CD4-positive, CD25-positive, alpha-beta regulatory T cell (primary cell): Measurements from ENCODE around the gene CTBP1. TPM values are rescaled to one million over a fixed set of nuclear protein-coding genes. Genes with fewer than 3 reads are reported as not detected.
A peak's percentile ranks its signal among the peaks of the same experiment; 100 is the strongest.

ENCODE experiments used
- ATAC-seq, 2 donors: fragments of 150-1000 bp; cut with Tn5 transposase; one replicate each; pipeline ENCODE4 v1.10.0; 2021; ENCODE audit warnings: low read depth in 2 of 2, moderate number of reproducible peaks in 2 of 2, moderate library complexity in 1 of 2
- DNase-seq, 3 donors: peaks; one replicate each; pipeline versions ENCODE4 v3.0.0 to v3.0.0-alpha.2; 2012 to 2022; ENCODE audit warnings: mixed read lengths in 1 of 3
- H3K27ac ChIP-seq: one replicate; pipeline ENCODE4 v1.7.0; 2013; ENCODE audit warnings: mild to moderate bottlenecking, low read length; ENCODE audit not compliant: insufficient read depth, poor library complexity, severe bottlenecking
- H3K27me3 ChIP-seq: one replicate; pipeline ENCODE4 v1.7.0; 2013; ENCODE audit warnings: low read length; ENCODE audit not compliant: control insufficient read depth, insufficient read depth
- H3K36me3 ChIP-seq: one replicate; pipeline ENCODE4 v1.7.0; 2013; ENCODE audit warnings: mild to moderate bottlenecking, low read length, moderate library complexity; ENCODE audit not compliant: control insufficient read depth, insufficient read depth
- H3K4me1 ChIP-seq: 2 replicates; pipeline ENCODE4 v1.7.0; 2013; ENCODE audit warnings: mild to moderate bottlenecking, low read length; ENCODE audit not compliant: insufficient read depth, control insufficient read depth, poor library complexity, severe bottlenecking
- H3K4me3 ChIP-seq: one replicate; pipeline ENCODE4 v1.7.0; 2013; ENCODE audit warnings: low read depth, mild to moderate bottlenecking, low read length, moderate library complexity
- H3K9me3 ChIP-seq, 2 experiments: 1 replicate in 1 of 2; 2 replicates in 1 of 2; pipeline ENCODE4 v1.7.0; 2013; ENCODE audit warnings: low read length in 2 of 2, mild to moderate bottlenecking in 1 of 2, moderate library complexity in 1 of 2; ENCODE audit not compliant: control insufficient read depth in 2 of 2
- H3K27ac Mint-ChIP-seq, 3 donors: one replicate each; pipeline ENCODE4 v1.8.0; 2020 to 2022; ENCODE audit warnings: mild to moderate bottlenecking in 3 of 3, mixed read lengths in 3 of 3, moderate library complexity in 2 of 3
- H3K27me3 Mint-ChIP-seq: one replicate; pipeline ENCODE4 v1.8.0; 2022; ENCODE audit warnings: mild to moderate bottlenecking, mixed read lengths
- H3K36me3 Mint-ChIP-seq: one replicate; pipeline ENCODE4 v1.8.0; 2020; ENCODE audit warnings: mixed read lengths
- H3K4me1 Mint-ChIP-seq, 4 donors: one replicate each; pipeline ENCODE4 v1.8.0; 2020 to 2022; ENCODE audit warnings: mixed read lengths in 4 of 4, mild to moderate bottlenecking in 1 of 4
- H3K4me3 Mint-ChIP-seq, 4 donors: one replicate each; pipeline ENCODE4 v1.8.0; 2020 to 2022; ENCODE audit warnings: mild to moderate bottlenecking in 4 of 4, mixed read lengths in 4 of 4, moderate library complexity in 3 of 4
- H3K9me3 Mint-ChIP-seq, 7 donors: one replicate each; pipeline ENCODE4 v1.8.0; 2020 to 2022; ENCODE audit warnings: mixed read lengths in 7 of 7, mild to moderate bottlenecking in 3 of 7, moderate library complexity in 2 of 7
- polyA plus RNA-seq, 4 donors: library from polyadenylated mRNA; unstranded; fragments of 300-500 nt; fragmentation: Illumina TruSeq; gene quantifications; one replicate each; pipeline ENCODE4 v1.2.3, GENCODE V29; 2021
- total RNA-seq: library from RNA; stranded (reverse); gene quantifications from one replicate; pipeline ENCODE4 v1.2.3, GENCODE V29; 2022

CTBP1 gene
- total RNA-seq (198 TPM), polyA plus RNA-seq (10 to 100 TPM; 32.4 to 82.8 (median 52.0) TPM)

- DNase-seq (peak; percentile 76 to 91 (median 90)), ATAC-seq (peak; percentile 41 to 50)
- Histone ChIP-seq H3K27ac (peak within 1 kb of the TSS; percentile 94), H3K4me3 (peak within 1 kb of the TSS; percentile 53), H3K27me3 (no peaks in the 10 kb centered on the region), H3K4me1 (peaks cover 71% of the 10 kb centered on the region), H3K36me3 (no peaks in the 10 kb centered on the region), H3K9me3 (no peaks in the 10 kb centered on the region)
- peaks cover 5% of the 10 kb centered on the region for H3K36me3 Mint-ChIP-seq
- H3K27ac Mint-ChIP-seq = peak within 1 kb of the TSS; percentile 89 to 95 (median 93)
- peaks cover 0 to 74% (median 37%) of the 10 kb centered on the region in 4 donors for H3K4me1 Mint-ChIP-seq
- peaks cover 0 to 2% (median 0%) of the 10 kb centered on the region in 7 donors for H3K9me3 Mint-ChIP-seq
- peak within 1 kb of the TSS; percentile 89 to 94 (median 94) for H3K4me3 Mint-ChIP-seq
- peaks cover 4% of the 10 kb centered on the region for H3K27me3 Mint-ChIP-seq
Observed at GRCh38 chr4:1248245-1249147, at the start of gene CTBP1. TSS of gene CTBP1 (minus strand) at chr4:1249130. CDS start at chr4:1241331, 7,799 bp downstream.

GRCh38 chr4:1298461-1298860 is 49.5 kb upstream of the CTBP1 start:
- Mint-ChIP-seq H3K27me3 (no peaks in the 10 kb centered on the region), H3K4me3 (no peak overlapping the region), H3K36me3 (peaks cover 23% of the 10 kb centered on the region), H3K4me1 (peaks cover 15 to 63% (median 32%) of the 10 kb centered on the region in 4 donors), H3K9me3 (no peaks in the 10 kb centered on the region), H3K27ac (no peak overlapping the region)
- Histone ChIP-seq H3K27me3 (no peaks in the 10 kb centered on the region), H3K36me3 (peaks cover 52% of the 10 kb centered on the region), H3K27ac (no peak overlapping the region), H3K4me1 (peaks cover 13% of the 10 kb centered on the region), H3K4me3 (no peak overlapping the region), H3K9me3 (no peaks in the 10 kb centered on the region)
- DNase-seq (no peak), ATAC-seq (no peak)

DNA sequence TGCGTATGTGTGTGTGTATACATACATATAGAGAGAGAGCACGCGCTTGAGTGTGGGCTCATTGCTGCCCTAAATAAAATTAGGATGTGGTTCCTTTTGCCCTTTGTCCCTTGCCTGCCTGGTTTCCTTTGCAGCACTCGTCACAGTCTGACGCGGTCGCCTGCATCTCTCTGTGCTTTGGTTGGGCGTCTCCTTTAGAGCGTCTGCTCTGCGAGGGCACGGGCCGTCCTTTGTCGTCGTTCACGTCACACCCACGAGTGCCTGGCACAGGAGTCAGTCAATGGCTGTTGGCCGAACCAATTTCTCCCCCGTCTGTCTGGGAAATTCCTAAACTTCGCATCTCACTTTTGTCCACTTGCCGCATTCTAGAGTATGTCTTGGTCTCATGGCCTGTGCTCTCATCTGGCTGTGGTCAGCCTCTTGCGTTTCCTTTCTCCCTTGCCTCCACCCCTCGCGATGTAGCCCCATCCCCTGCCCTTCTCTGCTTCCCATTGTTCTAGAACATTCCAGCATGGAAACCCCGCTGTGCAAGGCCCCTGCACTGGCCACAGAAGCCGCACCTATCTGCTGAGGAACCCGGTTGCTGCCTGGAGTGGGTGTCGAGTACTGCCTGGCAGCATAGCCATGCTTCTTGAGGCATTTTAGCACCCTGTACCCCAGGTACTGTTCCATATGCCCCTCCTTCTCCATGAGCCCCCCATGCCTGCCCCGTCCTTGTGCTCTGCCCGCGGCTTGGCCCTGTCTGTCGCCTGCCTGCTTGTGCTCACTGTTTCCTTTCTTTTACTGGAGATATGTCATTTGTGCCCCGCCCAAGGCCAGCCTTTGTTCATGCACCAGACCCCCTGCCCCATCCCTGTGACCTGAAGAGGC is 48.8 kb upstream of the CTBP1 start:
- Histone ChIP-seq H3K27ac (no peak overlapping the region), H3K27me3 (no peaks in the 10 kb centered on the region), H3K9me3 (no peaks in the 10 kb centered on the region), H3K4me3 (no peak overlapping the region), H3K36me3 (peaks cover 52% of the 10 kb centered on the region), H3K4me1 (peaks cover 16% of the 10 kb centered on the region)
- Mint-ChIP-seq H3K9me3 (no peaks in the 10 kb centered on the region), H3K27ac (peak overlapping the region in 1 of 3 donors; percentile 52), H3K27me3 (no peaks in the 10 kb centered on the region), H3K4me1 (peaks cover 15 to 61% (median 32%) of the 10 kb centered on the region in 4 donors), H3K4me3 (peak overlapping the region in 1 of 4 donors; percentile 24), H3K36me3 (peaks cover 23% of the 10 kb centered on the region)
- ATAC-seq = no peak
- no peak for DNase-seq

- no peak for ATAC-seq
- no peak overlapping the region for H3K4me3 ChIP-seq
- peaks cover 54% of the 10 kb centered on the region for H3K36me3 ChIP-seq
- no peaks in the 10 kb centered on the region for H3K9me3 ChIP-seq
- no peak for DNase-seq
- H3K4me1 Mint-ChIP-seq = peaks cover 13 to 66% (median 36%) of the 10 kb centered on the region in 4 donors
- peaks cover 22% of the 10 kb centered on the region for H3K4me1 ChIP-seq
- no peaks in the 10 kb centered on the region for H3K27me3 ChIP-seq
- H3K36me3 Mint-ChIP-seq = peaks cover 20% of the 10 kb centered on the region
- no peak overlapping the region for H3K27ac ChIP-seq
- H3K27me3 Mint-ChIP-seq = no peaks in the 10 kb centered on the region
- no peak overlapping the region for H3K4me3 Mint-ChIP-seq
- no peak overlapping the region for H3K27ac Mint-ChIP-seq
- H3K9me3 Mint-ChIP-seq = no peaks in the 10 kb centered on the region
Observed at GRCh38 chr4:1297023-1297395, 48.1 kb upstream of the CTBP1 start.

- ATAC-seq (no peak), DNase-seq (no peak)
- H3K4me3 Mint-ChIP-seq = no peak overlapping the region
- no peaks in the 10 kb centered on the region for H3K9me3 Mint-ChIP-seq
- peaks cover 54% of the 10 kb centered on the region for H3K36me3 ChIP-seq
- peaks cover 20% of the 10 kb centered on the region for H3K36me3 Mint-ChIP-seq
- no peak overlapping the region for H3K27ac Mint-ChIP-seq
- H3K4me1 ChIP-seq = peaks cover 27% of the 10 kb centered on the region
- H3K4me3 ChIP-seq = no peak overlapping the region
- H3K27me3 Mint-ChIP-seq = no peaks in the 10 kb centered on the region
- no peak overlapping the region for H3K27ac ChIP-seq
- peaks cover 13 to 68% (median 39%) of the 10 kb centered on the region in 4 donors for H3K4me1 Mint-ChIP-seq
- H3K9me3 ChIP-seq = no peaks in the 10 kb centered on the region
- no peaks in the 10 kb centered on the region for H3K27me3 ChIP-seq
Observed at GRCh38 chr4:1296324-1297022, 47.5 kb upstream of the CTBP1 start.

- Mint-ChIP-seq H3K36me3 (peaks cover 20% of the 10 kb centered on the region), H3K4me3 (no peak overlapping the region), H3K4me1 (peaks cover 15 to 71% (median 43%) of the 10 kb centered on the region in 4 donors), H3K9me3 (no peaks in the 10 kb centered on the region), H3K27me3 (no peaks in the 10 kb centered on the region), H3K27ac (no peak overlapping the region)
- Histone ChIP-seq H3K4me1 (peaks cover 36% of the 10 kb centered on the region), H3K4me3 (no peak overlapping the region), H3K27ac (no peak overlapping the region), H3K27me3 (no peaks in the 10 kb centered on the region), H3K36me3 (peaks cover 46% of the 10 kb centered on the region), H3K9me3 (no peaks in the 10 kb centered on the region)
- DNase-seq = no peak
- ATAC-seq = no peak
Observed at GRCh38 chr4:1295405-1296055, 46.6 kb upstream of the CTBP1 start.

- Histone ChIP-seq H3K27me3 (no peaks in the 10 kb centered on the region), H3K9me3 (no peaks in the 10 kb centered on the region), H3K36me3 (peaks cover 39% of the 10 kb centered on the region), H3K4me1 (peaks cover 40% of the 10 kb centered on the region), H3K4me3 (no peak overlapping the region), H3K27ac (no peak overlapping the region)
- Mint-ChIP-seq H3K27ac (no peak overlapping the region), H3K9me3 (no peaks in the 10 kb centered on the region), H3K27me3 (no peaks in the 10 kb centered on the region), H3K4me3 (no peak overlapping the region), H3K36me3 (peaks cover 17% of the 10 kb centered on the region), H3K4me1 (peaks cover 12 to 72% (median 41%) of the 10 kb centered on the region in 4 donors)
- ATAC-seq = no peak
- DNase-seq = no peak
Observed at GRCh38 chr4:1294891-1295290, 46.0 kb upstream of the CTBP1 start.
